ENCODE measurements around the gene SLC25A29. TPM values are rescaled to one million over a fixed set of nuclear protein-coding genes. Genes with fewer than 3 reads are reported as not detected.
"Not testable (repeated sequence)": the region's sequence is repeated elsewhere in the genome, so short reads cannot be mapped to it uniquely, and the experiment has no call there.

SLC25A29 gene
- total and polyA plus RNA-seq, 2 of the 4 experiments (the other 2 are of a cell fraction): 6.5 to 37.7 TPM

- H3K9me3 ChIP-seq (ENCODE audit: control insufficient read depth, insufficient read depth, low read length); intact Hi-C loops (cut with micrococcal nuclease); H2BK20ac ChIP-seq (ENCODE audit: low read depth, low read length); H4K5ac ChIP-seq (ENCODE audit: low read depth, low read length); H3K4me3 ChIP-seq (ENCODE audit: insufficient read depth, low read depth, low read length); H3K18ac ChIP-seq (ENCODE audit: low read depth, low read length); POLR2A ChIA-PET (ENCODE audit: unreplicated experiment); in situ Hi-C loops (cut with MboI; ENCODE audit: low sequenced_read_pairs); H4K91ac ChIP-seq (ENCODE audit: insufficient read depth, low read depth, low read length); BruUV-seq (replicated peaks); H2BK15ac ChIP-seq (ENCODE audit: low read depth, low read length); H3K4me2 ChIP-seq (ENCODE audit: low read depth, low read length); H3K27me3 ChIP-seq (ENCODE audit: control insufficient read depth, insufficient read depth, low read length); DNase-seq; H2AFZ ChIP-seq (replicated peaks; ENCODE audit: low read length, poor library complexity); H2AK9ac ChIP-seq (replicated peaks; ENCODE audit: low read depth, low read length, poor library complexity); H2AK5ac ChIP-seq (ENCODE audit: low read depth, low read length); H2BK120ac ChIP-seq (ENCODE audit: low read depth, low read length); ATAC-seq (ENCODE audit: low read depth); dilution Hi-C loops (cut with HindIII; ENCODE audit: low sequenced_read_pairs, unreplicated experiment); H4K8ac ChIP-seq (ENCODE audit: low read depth in 2 of 2, low read length in 2 of 2); H3K9me1 ChIP-seq (ENCODE audit: insufficient read depth, low read length); H3K56ac ChIP-seq (ENCODE audit: extremely low read depth, insufficient read depth, low read length): not testable (repeated sequence)
- peaks cover 12% of the 10 kb centered on the region for H3K4me1 ChIP-seq (ENCODE audit: control insufficient read depth, insufficient read depth, low read length)
- peak overlapping the region; percentile 58; the same call in 1 of the 2 replicates for H3K27ac ChIP-seq (ENCODE audit: insufficient read depth, low read length)
- H3K36me3 ChIP-seq (ENCODE audit: control insufficient read depth, insufficient read depth, low read length): peaks cover 34% of the 10 kb centered on the region; the same call in 1 of the 2 replicates
- 71% methylated on average over 4 of the region's 11 CpGs; no CpG with 5 or more reads in 1 of the 2 experiments for WGBS, 2 experiments (ENCODE audit: extremely low coverage in 2 of 2, insufficient read length in 1 of 2)
- H3K9ac ChIP-seq (ENCODE audit: low read depth, low read length): peak overlapping the region; percentile 58
- H3K23ac ChIP-seq (ENCODE audit: low read depth, low read length): peak overlapping the region; percentile 9; the same call in 1 of the 2 replicates
- H3K79me1 ChIP-seq (ENCODE audit: low read depth in 1 of 2, low read length in 2 of 2): peaks cover 14 to 73% of the 10 kb centered on the region in 2 experiments
- H3K14ac ChIP-seq (replicated peaks; ENCODE audit: low read depth, low read length): 0 out of 2 replicates have a peak overlapping the region, but pooled peaks have one; percentile 5
- H2BK5ac ChIP-seq (ENCODE audit: low read depth, low read length, poor library complexity, severe bottlenecking): peak overlapping the region; percentile 14
- peak overlapping the region; percentile 2; the same call in 1 of the 2 replicates for H3K4ac ChIP-seq (ENCODE audit: low read depth, low read length)
- H4K20me1 ChIP-seq (ENCODE audit: insufficient read depth, low read length): peaks cover 43% of the 10 kb centered on the region
- CTCF ChIA-PET: interaction anchor here (0.7 to 1.3 kb wide), 2 partner anchors 81 to 88 kb away, joined by 3 read pairs; no protein-coding TSS in a partner anchor
Measured at GRCh38 chr14:100296729-100297128, 9.5 kb downstream of the SLC25A29 start.

Measured in IMR-90 (cell line).